Measurements from ENCODE around the gene RIPOR1.
A peak's percentile ranks its signal among the peaks of the same experiment; 100 is the strongest.

RIPOR1 gene

GRCh38 chr16:67543582-67543981 is 15.0 kb downstream of the RIPOR1 start:
- TF ChIP-seq POU2F2 (IDR thresholded peaks at IDR 0.05; ENCODE audit: low read depth, low read length): no peak
- TF ChIP-seq SPI1 (IDR thresholded peaks at IDR 0.05; ENCODE audit: low read depth, low read length): no peak
- no peak for TF ChIP-seq PAX5 (IDR thresholded peaks at IDR 0.05; ENCODE audit: insufficient read depth, low read length, severe bottlenecking)
- TF ChIP-seq TAF1 (IDR thresholded peaks at IDR 0.05; ENCODE audit: low read depth, low read length): no peak
- no peak; the same call in 1 of the 2 replicates for TF ChIP-seq POLR2AphosphoS5 (IDR thresholded peaks at IDR 0.05; ENCODE audit: low read depth, low read length)
- TF ChIP-seq POLR2A (IDR thresholded peaks at IDR 0.05; ENCODE audit: low read depth, low read length): no peak
- DNase-seq (ENCODE audit: insufficient read length, low spot score) (no peak), FAIRE-seq (no peak)

GRCh38 chr16:67544329-67544841 is 15.8 kb downstream of the RIPOR1 start:
- DNase-seq (ENCODE audit: insufficient read length, low spot score) (no peak), FAIRE-seq (no peak)
- TF ChIP-seq POLR2AphosphoS5 (IDR thresholded peaks at IDR 0.05; ENCODE audit: low read depth, low read length): no peak
- TF ChIP-seq POU2F2 (IDR thresholded peaks at IDR 0.05; ENCODE audit: low read depth, low read length): no peak
- no peak for TF ChIP-seq POLR2A (IDR thresholded peaks at IDR 0.05; ENCODE audit: low read depth, low read length)

- TF ChIP-seq POLR2AphosphoS5 (IDR thresholded peaks at IDR 0.05; ENCODE audit: low read depth, low read length): no peak
- no peak for TF ChIP-seq TAF1 (IDR thresholded peaks at IDR 0.05; ENCODE audit: low read depth, low read length)
- no peak for TF ChIP-seq SPI1 (IDR thresholded peaks at IDR 0.05; ENCODE audit: low read depth, low read length)
- TF ChIP-seq POU2F2 (IDR thresholded peaks at IDR 0.05; ENCODE audit: low read depth, low read length): no peak
- no peak for TF ChIP-seq PAX5 (IDR thresholded peaks at IDR 0.05; ENCODE audit: insufficient read depth, low read length, severe bottlenecking)
- no peak for TF ChIP-seq POLR2A (IDR thresholded peaks at IDR 0.05; ENCODE audit: low read depth, low read length)
- DNase-seq (ENCODE audit: insufficient read length, low spot score): no peak
- FAIRE-seq: no peak
Measured at GRCh38 chr16:67544844-67545664, 16.4 kb downstream of the RIPOR1 start.

- DNase-seq (ENCODE audit: insufficient read length, low spot score): no peak
- TF ChIP-seq SPI1 (IDR thresholded peaks at IDR 0.05; ENCODE audit: low read depth, low read length): no peak
- TF ChIP-seq POLR2A (IDR thresholded peaks at IDR 0.05; ENCODE audit: low read depth, low read length): no peak
- no peak for TF ChIP-seq POU2F2 (IDR thresholded peaks at IDR 0.05; ENCODE audit: low read depth, low read length)
- no peak for TF ChIP-seq TAF1 (IDR thresholded peaks at IDR 0.05; ENCODE audit: low read depth, low read length)
- no peak for TF ChIP-seq POLR2AphosphoS5 (IDR thresholded peaks at IDR 0.05; ENCODE audit: low read depth, low read length)
- no peak for TF ChIP-seq PAX5 (IDR thresholded peaks at IDR 0.05; ENCODE audit: insufficient read depth, low read length, severe bottlenecking)
- no peak for FAIRE-seq
Measured at GRCh38 chr16:67545665-67546024, 17.0 kb downstream of the RIPOR1 start.

- no peak for FAIRE-seq
- TF ChIP-seq SPI1 (IDR thresholded peaks at IDR 0.05; ENCODE audit: low read depth, low read length): no peak
- no peak for TF ChIP-seq POLR2A (IDR thresholded peaks at IDR 0.05; ENCODE audit: low read depth, low read length)
- no peak for TF ChIP-seq POU2F2 (IDR thresholded peaks at IDR 0.05; ENCODE audit: low read depth, low read length)
- TF ChIP-seq PAX5 (IDR thresholded peaks at IDR 0.05; ENCODE audit: insufficient read depth, low read length, severe bottlenecking): no peak
- no peak for TF ChIP-seq TAF1 (IDR thresholded peaks at IDR 0.05; ENCODE audit: low read depth, low read length)
- TF ChIP-seq POLR2AphosphoS5 (IDR thresholded peaks at IDR 0.05; ENCODE audit: low read depth, low read length): no peak
- DNase-seq (ENCODE audit: insufficient read length, low spot score): no peak
Measured at GRCh38 chr16:67546091-67546501, 17.5 kb downstream of the RIPOR1 start.

GRCh38 chr16:67546761-67547422 is 18.3 kb downstream of the RIPOR1 start:
- TF ChIP-seq POLR2A (IDR thresholded peaks at IDR 0.05; ENCODE audit: low read depth, low read length): no peak
- no peak for TF ChIP-seq POLR2AphosphoS5 (IDR thresholded peaks at IDR 0.05; ENCODE audit: low read depth, low read length)
- TF ChIP-seq SPI1 (IDR thresholded peaks at IDR 0.05; ENCODE audit: low read depth, low read length): peak; percentile 72
- TF ChIP-seq POU2F2 (IDR thresholded peaks at IDR 0.05; ENCODE audit: low read depth, low read length): 0 out of 2 replicates have a peak, but pooled peaks have one; percentile 43
- TF ChIP-seq PAX5 (IDR thresholded peaks at IDR 0.05; ENCODE audit: insufficient read depth, low read length, severe bottlenecking): no peak
- TF ChIP-seq TAF1 (IDR thresholded peaks at IDR 0.05; ENCODE audit: low read depth, low read length): no peak
- DNase-seq (ENCODE audit: insufficient read length, low spot score) (peak; percentile 77), FAIRE-seq (peak; percentile 47)

GRCh38 chr16:67547423-67548264 is 19.0 kb downstream of the RIPOR1 start:
- FAIRE-seq: no peak
- DNase-seq (ENCODE audit: insufficient read length, low spot score): no peak
- TF ChIP-seq SPI1 (IDR thresholded peaks at IDR 0.05; ENCODE audit: low read depth, low read length) (no peak), POLR2A (IDR thresholded peaks at IDR 0.05; ENCODE audit: low read depth, low read length) (no peak; the same call in 1 of the 2 replicates), POLR2AphosphoS5 (IDR thresholded peaks at IDR 0.05; ENCODE audit: low read depth, low read length) (no peak), PAX5 (IDR thresholded peaks at IDR 0.05; ENCODE audit: insufficient read depth, low read length, severe bottlenecking) (no peak)

GRCh38 chr16:67548265-67549126 is 19.9 kb downstream of the RIPOR1 start:
- TF ChIP-seq SPI1 (IDR thresholded peaks at IDR 0.05; ENCODE audit: low read depth, low read length) (peak; percentile 88), POLR2A (IDR thresholded peaks at IDR 0.05; ENCODE audit: low read depth, low read length) (no peak; the same call in 1 of the 2 replicates)
- DNase-seq (ENCODE audit: insufficient read length, low spot score) (no peak), FAIRE-seq (peak; percentile 93)
